Ureter (tissue), 1 donor: ENCODE measurements around the gene RASSF3. TPM values are rescaled to one million over a fixed set of nuclear protein-coding genes. Genes with fewer than 3 reads are reported as not detected.
"Not testable (repeated sequence)": the region's sequence is repeated elsewhere in the genome, so short reads cannot be mapped to it uniquely, and the experiment has no call there.

ENCODE experiments used
- DNase-seq: peaks from one replicate; pipeline ENCODE4 v3.0.0-alpha.2; 2020; ENCODE audit warnings: low spot score
- total RNA-seq: library from RNA; stranded (reverse); gene quantifications from one replicate; pipeline ENCODE4 v1.2.4, GENCODE V29; 2023
- donor health status: DM: yes; HTN: yes; CAD: no.

The RASSF3 gene
- total RNA-seq, 1 donor from 2014 or later = 42.6 TPM

DNA sequence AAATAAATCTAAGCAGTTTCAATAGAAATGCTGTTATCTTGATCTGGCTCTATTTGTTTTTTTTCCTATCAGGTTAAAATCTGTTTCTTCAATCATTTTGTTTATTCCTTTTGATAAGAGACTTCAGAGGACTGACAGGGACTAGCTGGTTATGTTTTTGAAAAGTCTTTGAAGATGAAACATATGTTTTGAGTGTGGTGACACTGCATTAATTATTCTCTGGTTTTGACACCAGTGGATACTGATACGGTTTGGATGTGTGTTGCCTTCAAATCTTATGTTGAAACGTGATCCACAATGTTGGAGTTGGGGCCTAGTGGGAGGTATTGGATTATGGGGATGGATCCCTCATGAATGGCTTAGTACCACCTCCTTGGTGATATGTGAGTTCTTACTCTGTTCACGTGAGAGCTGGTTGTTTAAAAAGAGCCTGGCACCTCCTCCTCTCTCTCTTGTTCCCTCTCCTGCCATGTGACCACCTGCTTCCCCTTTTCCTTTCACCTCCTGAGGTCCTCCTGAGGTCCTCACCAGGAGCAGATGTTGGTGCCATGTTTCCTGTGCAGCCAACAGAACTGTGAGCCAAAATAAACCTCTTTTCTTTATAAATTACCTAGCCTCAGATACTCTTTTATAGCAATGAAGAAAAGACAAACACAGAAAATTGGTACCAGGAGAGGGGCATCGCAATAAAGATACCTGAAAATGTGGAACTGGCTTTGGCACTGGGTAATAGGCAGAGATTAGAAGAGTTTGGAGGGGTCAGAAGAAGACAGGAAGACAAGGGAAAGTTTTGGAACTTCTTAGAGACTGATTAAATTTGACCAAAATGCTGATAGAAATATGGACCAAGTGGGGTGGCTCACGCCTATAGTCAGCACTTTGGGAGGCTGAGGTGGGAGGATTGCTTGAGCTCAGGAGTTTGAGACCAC, 23.0 kb downstream of the RASSF3 start:
- no peak for DNase-seq

DNA sequence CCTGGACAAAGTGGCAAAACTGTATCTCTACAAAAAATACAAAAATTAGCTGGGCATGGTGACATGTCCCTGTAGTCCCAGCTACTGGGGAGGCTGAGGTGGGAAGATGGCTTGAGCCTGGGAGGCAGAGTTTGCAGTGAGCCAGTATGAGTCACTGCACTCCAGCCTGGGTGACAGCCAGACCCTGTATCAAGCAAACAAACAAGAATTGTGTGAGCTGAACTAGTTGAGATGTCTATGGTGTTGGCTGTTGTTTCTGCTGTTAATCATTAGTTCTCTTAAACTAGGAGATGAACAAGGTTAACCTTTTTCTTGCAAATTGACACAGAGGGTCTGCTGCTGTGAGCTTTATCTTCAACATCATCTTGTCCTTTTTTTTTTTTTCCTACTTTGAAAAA, 23.6 kb downstream of the RASSF3 start:
- DNase-seq = no peak

DNA sequence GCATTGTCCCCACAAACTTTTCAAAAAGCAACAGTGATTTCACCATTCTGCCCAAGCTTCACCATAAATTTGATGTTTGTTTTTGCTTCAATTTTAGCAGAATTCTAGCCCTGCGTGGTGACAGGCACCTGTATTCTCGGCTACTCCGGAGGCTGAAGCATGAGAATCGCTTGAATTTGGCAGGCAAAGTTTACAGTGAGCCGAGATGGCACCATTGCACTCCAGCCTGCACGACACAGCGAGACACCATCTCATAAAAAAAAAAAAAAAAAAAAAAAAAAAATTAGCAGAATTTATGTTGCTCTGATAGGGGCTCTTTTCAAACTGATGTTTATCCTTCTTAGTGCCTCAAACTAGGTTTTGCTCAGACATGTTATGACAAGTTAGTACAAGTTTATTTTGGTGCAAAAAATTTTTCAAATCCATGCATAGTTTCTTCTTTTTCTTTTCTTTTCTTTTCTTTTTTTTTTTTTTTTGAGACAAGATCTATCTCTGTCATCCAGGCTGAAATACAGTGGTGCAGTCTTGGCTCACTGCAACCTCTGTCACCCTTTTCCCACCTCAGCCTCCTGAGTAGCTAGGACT, 24.3 kb downstream of the RASSF3 start:
- no peak for DNase-seq

DNA sequence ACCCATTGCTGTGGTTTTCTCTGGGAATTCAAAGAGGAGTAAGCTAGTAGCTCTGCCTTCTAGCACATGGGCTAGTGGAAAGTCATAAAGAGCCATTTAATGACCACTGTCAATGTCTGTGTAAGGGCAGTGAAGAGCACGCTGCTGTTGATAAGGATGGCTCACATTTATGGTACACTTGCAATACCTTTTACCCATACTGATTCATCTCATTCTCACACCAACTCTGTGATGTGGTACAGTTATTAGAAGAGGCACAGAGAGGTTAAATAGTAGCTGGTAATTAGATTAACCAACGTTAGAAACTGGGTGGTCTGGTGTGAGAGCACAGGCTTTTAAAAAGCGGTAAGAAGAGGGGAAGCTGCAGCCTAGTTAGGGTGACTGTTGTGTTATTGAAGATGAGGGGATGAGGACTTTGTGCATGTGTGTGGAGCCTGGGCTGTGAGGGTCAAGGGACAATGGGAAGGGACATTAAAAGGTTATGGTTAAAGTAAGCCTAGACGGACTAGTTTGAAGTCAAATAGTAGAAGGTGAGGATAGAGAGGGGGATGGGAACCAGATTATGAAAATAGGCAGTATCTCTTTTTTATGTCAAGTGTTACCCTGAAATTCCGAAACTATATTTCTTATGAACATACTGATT, 25.2 kb downstream of the RASSF3 start:
- DNase-seq = no peak

DNA sequence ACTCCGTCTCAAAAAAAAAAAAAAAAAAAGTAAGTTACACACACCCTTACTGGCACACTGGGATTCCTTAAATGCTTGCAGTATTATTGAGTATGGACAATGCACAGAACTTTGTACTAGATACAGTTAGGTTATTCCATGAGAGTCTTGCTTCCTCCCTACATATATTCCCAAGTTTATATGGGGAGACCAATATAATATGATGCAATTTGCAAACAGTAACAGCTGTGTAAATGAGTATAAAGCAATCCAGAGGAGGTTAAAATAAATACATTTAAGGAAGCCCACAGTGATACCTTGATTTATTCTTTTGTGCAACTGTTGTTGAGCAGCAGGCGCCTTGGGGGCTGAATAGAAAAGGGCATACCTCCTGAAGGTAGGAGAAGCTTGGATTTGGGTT, 26.6 kb downstream of the RASSF3 start:
- no peak for DNase-seq

DNA sequence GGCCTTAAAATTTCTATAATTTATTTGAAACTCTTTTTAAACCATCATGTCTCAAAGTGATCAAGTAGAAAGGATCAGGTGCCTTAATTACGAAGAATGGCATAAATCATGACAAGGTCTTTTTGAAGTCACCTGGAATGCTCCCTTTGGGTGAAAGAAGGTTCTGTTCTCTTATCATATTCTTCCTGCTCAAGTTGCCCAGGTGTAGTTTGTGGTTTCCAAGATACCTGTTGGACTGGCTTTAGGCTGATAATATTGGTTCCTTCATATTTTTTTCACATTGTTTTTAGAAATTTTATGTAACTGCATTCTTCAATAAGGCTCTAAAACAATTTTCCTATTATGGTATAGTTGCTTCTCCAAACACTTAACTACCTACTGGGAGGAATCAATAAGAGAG, 29.2 kb downstream of the RASSF3 start:
- no peak for DNase-seq

DNA sequence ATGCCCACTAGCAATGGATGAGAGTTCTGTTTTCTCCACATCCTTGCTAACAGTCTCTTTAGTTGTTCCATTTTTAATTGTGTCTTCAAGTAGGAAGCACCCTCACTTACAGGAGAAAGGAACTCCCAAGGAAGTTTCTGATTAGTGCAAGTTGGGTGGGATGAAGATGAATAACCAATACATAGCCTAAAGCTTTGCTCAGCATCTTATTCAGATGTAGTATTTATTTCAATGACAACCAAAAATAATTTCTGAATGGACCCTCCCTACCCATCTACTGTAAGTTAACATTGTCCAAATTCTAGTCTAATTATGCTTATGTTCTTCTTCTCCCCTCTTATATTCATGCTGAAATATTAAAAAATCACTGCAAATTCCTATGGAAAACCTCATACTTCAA, 36.0 kb downstream of the RASSF3 start:
- DNase-seq = no peak

DNA sequence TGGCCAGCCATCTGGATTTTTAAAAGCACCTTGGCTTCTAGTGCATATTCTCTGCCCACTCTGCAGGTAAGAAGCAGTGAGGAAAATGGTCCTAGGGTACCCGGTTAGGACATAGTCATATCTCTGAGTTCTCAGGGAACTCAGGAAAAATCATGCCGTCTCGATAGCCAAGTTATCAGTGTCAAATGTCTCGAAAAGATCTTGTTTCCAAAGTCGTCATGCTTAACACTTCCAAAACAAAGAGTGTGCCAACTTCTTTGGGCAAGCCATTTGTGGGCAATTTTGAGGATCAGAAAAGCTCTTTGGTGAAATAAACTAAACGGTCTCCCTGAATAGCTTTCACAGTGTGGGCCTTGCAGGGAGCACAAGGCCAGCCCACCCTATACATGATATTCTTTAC, 39.2 kb downstream of the RASSF3 start:
- DNase-seq = no peak

DNA sequence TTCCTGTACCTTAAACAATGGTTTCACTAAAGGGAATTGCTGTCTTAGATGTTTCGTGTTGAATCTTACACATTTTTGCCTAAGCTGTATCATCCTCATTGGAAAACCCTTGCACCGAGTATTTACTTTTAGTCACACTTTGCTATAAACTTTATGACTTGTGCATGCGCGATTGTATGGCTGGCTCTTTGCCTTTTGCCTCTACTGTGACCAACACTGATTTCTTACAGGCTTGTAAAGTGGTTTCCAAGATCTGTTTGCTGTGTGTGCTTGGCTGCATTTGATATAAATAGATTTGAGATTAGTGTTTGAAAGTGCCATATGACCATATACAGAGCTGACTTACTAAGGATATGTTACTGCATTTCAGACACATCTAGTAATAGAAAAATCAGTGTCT, 40.5 kb downstream of the RASSF3 start:
- DNase-seq = no peak

DNA sequence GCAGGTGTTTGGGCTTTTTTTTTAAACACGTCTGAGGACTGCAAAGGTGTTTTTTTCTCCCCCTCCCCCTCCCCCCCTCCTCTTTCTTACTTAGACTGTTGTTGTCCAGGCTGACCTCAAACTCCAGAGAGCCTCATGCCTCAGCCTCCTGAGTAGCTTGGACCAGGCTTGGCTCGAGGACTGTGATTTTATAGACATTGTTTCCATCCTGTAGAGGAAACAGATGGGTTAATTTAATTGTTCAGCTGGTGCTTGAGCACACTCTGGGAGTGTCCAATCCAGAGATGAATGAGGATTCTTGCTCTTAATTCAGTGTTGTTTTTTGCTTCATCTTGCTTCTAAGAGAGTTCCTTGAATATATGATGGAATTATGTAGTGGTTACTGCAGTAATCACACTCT, 42.1 kb downstream of the RASSF3 start:
- no peak for DNase-seq

DNA sequence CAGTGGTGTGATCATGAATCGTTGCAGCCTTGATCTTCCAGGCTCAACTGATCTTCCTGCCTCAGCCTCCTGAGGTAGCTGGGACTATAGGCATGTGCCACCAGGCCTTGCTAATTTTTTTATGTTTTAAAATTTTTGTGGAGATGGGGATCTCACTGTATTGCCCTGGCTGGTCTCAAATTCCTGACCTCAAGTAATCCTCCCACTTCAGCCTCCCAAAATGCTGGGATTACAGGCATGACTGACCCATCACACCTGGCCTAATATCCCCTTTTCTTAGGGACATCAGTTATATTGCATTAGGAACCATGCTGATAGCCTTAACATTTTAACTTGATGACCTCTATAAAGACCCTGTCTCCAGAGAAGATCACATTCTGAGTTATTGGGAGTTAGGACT, 42.8 kb downstream of the RASSF3 start:
- DNase-seq = no peak

DNA sequence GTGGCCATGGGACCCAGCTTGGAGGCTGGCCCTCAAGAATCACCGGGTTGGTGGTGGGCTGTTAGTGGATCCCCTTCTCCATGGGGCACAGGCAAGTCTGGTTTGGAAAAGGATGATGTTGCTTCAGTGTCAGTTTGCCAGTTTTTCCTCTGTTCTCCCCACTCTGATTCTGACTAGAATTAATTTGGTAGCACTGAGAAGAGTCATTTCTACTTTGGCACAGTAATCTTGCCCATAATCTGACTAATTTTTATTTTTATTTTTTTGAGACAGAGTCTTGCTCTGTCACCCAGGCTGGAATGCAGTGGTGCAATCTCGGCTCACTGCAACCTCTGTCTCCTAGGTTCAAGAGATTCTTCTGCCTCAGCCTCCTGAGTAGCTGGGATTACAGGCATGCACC, 43.6 kb downstream of the RASSF3 start:
- not testable (repeated sequence) for DNase-seq

DNA sequence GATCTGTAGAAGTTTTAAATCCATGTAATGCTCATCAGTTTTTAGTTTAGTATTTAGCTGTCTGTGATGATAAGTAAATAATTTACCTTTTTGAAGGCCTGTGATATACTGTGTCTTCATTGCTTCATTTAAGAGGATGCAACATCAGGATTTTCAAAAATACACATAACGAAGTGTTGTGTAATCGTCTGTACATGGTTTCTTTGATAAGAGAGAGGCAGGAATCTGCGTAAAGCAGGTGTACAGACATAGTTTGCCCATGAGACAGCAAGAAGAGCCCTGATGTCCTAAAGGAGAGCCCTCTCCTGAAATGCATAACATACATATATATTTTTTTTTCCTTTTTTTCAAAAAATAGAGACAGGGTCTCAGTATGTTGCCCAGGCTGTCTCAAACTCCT, 44.8 kb downstream of the RASSF3 start:
- DNase-seq = no peak

DNA sequence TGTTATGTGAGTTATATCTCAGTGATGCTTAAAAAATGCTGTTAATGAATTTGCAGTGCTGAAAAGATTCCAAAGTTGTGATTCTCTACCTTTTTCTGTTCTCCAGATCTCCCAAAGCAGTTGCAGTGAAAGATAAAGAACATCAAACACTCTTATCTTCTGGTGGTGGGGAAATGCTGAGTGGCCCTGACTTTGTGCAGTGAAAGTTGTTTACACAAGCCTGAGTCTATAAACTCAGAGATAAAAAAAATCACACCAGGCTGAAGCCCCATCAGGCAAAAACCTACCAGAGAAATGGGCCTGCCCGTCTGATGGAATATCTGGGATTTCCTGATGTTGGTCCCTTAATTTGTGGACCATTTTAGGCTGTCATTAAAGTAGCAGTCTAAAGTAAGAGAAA, 46.1 kb downstream of the RASSF3 start:
- no peak for DNase-seq

DNA sequence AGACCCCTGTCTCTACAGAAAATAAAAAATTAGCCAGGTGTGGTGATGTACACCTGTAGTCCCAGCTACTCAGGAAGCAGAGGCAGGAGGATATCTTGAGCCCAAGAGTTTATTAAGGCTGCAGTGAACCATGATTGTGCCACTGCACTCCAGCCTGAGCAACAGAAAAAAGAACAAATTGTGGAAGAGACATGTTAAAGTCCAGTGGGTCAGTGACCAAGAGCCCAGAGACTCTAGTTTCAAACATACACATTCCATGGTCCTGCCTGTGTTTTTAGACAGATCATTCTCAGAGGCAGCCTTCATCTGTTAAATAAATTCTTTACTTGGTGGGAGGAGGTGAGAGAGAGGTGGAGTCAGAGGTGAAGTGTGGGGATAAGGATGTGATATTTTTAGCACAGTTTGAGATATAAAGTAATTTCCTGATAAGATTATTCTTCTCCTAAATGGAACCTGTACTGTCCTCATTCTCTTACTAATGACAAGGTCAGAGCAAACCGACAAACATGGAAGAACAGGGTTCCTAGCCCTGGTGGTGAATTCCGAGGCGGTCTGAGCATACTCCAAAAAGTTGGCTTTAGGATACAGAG, 48.7 kb downstream of the RASSF3 start:
- DNase-seq = no peak

DNA sequence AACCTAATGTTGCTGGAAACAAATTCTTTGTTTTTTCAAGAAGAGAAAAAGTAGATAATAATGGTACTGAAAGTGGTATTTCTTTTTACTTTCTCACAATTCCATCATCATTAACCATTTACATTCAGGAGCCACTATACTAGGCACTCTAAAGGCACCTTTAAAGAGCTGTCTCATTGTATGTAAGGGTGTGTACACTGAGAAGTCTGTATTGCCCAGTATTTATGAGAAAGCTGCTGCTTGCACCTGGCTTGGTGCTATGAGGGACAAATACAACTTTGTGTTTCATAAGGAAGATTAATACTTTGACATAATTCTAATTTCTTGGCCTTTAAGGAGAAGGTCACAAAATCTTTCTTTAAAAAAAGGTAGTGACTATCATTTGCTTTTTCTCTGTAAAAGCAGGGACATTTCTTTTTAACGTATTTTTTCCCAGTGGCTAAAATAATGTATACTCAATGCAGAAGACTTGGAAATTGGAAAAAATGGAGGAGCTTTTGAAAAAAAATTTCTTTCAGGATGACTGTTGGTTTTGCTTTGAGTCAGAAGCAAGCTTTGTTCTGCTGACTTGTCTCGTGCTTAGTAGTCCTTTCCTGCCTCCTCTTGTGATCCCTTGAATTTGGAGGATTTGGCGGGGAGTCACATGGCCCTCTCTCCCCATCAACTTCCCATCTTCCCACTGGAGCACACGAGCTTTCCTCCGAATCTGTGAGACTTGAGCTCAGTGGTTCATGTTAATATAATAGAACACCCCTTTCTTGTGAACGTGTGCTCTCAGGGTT, 50.1 kb downstream of the RASSF3 start:
- no peak for DNase-seq

DNA sequence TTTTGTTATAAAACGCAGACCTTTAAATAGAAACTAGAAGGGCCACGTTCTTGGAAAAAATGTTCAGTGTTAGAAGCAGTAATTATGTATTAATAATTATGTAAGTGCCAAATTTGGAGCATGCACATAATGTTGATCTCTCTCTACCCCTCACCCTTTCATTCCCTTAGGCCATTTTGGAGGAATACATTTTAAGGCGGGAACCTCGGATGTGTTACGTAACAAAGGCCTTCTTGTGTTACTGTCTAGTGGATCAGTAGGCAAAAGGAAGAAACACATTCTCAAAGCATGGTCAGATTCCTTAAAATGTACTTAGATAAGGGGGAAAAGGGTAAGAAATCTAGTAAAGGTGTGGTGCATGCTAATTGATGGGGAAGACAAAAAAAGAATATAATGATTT, 52.7 kb downstream of the RASSF3 start:
- DNase-seq = no peak

DNA sequence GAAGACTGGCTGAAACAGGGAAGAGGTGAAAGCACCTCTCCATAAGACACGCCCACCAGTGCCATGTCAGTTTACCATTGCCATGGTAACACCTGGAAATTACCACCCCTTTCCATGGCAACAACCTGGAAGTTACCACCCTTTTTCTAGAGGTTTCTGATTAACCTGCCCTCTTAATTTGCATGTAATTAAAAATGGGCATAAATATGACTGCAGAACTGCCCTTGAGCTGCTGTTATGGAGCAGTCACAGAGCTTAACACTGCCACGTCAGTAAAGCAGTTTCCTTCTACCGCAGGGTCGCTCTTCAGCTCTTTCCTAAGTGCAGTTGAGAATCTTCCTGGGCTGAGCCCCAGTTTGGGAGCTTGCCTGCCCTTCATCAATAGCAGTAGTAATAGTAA, 55.2 kb downstream of the RASSF3 start:
- DNase-seq = no peak

DNA sequence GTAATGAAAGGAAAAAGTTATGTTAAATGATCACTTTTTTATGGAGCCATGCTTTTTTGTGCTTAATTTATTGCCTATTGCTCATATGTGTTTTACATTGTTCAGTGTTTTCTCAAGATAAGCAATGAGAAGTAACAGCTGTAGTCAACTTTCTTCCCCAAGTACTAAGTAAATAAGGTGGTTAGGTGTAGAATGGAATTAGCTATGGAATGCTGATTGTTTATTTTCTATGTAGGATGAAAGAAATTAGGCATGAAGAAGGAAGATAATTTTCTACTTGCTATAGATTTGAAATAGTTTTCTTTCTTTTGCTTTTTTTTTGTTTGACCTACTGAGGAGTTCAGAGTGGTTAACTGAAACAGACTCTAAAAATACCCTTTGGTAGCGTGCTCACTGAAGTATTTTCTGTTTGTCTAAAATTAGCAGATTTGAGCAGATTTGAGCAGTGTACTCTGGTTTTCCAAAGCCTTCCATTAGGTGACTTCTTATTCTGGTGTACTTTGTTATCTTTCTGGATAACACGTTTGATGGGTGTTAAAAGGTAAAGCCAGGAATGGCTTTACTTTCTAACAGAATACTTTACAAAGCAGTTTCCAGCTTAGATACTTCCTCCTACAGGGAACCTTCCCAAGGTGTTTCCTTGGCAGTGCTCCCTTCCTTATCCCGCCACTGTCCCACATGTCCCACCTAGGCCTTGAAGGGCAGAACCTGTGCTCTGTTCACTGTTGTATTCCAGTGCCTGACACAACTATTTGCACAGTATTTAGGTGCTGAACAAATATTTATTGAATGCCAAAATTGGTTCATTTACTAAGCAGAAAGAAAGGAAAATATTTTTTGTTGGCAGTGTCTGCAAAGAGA, 56.0 kb downstream of the RASSF3 start:
- no peak for DNase-seq

DNA sequence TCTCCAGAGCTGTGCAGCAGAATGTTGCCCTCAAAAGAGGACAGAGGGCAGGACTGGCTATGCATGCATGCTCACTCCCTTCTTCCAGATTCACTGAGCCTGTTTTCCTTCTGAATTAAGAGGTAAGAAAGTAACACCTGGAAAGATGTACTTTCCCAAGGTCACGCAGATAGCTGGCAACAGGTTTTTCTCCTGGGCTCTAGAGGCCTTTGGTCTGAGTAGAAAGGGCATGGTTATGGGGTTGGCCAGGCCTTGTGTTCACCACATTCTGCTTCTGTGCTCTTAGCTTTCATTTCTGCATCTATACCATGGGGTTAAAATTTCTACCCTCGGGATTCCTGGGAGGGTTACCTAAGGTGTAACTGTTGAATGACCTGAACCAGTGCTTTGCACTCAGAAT, 57.5 kb downstream of the RASSF3 start:
- no peak for DNase-seq
